ENCODE results near the gene CFAP97D1.

- TF ChIP-seq CTCF (IDR thresholded peaks at IDR 0.05) (no peak), PREB (CRISPR knock-in tag; IDR thresholded peaks at IDR 0.05; ENCODE audit: borderline replicate concordance) (no peak), ATF6 (CRISPR knock-in tag; IDR thresholded peaks at IDR 0.05) (no peak), NFYB (CRISPR knock-in tag; conservative IDR thresholded peaks at IDR 0.05; ENCODE audit: low read depth) (no peak), CREB1 (CRISPR knock-in tag; IDR thresholded peaks at IDR 0.05) (no peak), CREM (CRISPR knock-in tag; IDR thresholded peaks at IDR 0.05) (no peak), ERG (CRISPR knock-in tag; IDR thresholded peaks at IDR 0.05) (no peak), IRF2 (CRISPR knock-in tag; IDR thresholded peaks at IDR 0.05; ENCODE audit: borderline replicate concordance, low read depth) (no peak), ATF2 (CRISPR knock-in tag; IDR thresholded peaks at IDR 0.05; ENCODE audit: borderline replicate concordance, low read depth) (no peak), SMAD3 (CRISPR knock-in tag; IDR thresholded peaks at IDR 0.05; ENCODE audit: borderline replicate concordance) (no peak), MAX (CRISPR knock-in tag; IDR thresholded peaks at IDR 0.05) (no peak)
Measured at GRCh38 chr17:43817826-43818225, 37.6 kb downstream of the CFAP97D1 start.
